RPMI8226 (cell line): ENCODE data around the gene UBXN7.
"Not testable (repeated sequence)": the region's sequence is repeated elsewhere in the genome, so short reads cannot be mapped to it uniquely, and the experiment has no call there.

Experiments
- DNase-seq: peaks from one replicate; pipeline ENCODE4 v3.0.0-alpha.2; 2015

Gene UBXN7

DNA sequence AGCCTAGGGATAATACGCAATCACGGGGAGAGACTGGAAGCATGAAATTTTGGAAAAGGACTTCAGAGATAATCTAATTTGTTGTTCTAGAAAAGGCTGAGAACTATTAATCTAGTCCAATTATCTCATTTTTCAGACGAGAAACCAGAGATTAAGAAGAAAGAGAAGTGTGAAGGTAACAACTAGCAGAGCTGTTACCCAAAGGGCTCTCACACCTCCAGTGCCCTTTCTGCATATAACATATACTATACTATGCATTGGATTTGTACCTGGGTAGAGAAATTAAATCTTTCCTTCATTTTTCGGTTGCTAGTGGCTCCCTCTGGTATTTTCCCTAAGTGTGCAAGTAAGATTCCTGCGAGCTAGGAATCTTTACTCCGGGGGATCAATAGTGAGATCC lies 80.7 kb downstream of the UBXN7 start:
- DNase-seq, result no peak

DNA sequence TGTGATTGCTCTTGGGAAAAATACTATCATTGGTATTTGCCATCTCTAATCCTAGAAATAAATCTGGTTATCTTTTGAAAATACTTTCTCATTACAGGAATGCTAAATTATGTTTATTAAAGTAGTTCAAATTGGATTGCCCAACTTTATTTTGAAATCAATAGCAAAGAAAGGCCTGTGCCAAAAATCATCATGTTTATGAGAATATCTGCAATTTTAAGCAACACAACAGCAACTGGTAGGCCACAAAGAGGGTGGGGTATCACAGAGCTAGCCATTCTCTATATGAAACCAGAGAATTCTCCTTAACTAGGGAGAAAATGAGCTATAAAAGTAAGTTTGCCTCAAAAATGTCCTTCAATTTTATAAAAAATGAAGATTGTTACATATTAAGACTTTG lies 82.2 kb downstream of the UBXN7 start:
- no peak for DNase-seq

DNA sequence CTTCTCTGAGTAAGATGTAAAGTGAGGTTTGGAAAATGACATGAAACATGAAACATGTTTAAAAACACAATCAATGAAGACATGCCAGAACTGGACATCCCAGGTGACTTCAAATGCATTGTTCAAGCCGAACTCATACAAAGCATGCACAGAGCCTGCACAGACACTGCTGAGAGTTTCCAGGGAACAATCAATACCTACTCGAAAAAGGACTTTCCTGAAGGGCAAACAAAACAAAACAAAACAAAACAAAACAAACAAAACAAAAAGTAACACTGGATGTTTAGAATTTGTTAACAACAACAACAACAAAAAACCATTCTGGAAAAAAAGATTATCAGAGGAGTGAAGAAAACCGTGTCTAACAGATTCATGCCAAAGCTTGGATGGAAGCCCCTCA lies 83.5 kb downstream of the UBXN7 start:
- no peak for DNase-seq

DNA sequence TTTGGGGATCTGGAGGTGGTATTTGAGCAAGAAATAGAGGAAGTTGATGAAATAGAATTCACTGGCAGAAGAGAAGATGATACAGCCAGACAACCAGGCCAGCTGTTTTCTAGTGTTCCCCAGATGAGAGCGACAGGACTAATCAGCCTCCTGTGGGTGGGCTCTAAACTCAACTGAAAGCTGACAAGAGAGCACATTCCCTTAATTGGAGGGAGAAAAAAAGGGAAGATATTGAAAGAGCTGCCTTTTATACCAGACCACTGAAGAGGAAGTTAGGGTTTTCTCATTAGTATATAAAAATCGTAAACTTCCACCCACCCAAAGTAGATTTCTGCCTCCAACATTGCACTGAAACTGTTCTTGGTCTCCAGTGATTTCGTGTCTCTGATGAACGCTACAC lies 87.6 kb downstream of the UBXN7 start:
- DNase-seq, result no peak

DNA sequence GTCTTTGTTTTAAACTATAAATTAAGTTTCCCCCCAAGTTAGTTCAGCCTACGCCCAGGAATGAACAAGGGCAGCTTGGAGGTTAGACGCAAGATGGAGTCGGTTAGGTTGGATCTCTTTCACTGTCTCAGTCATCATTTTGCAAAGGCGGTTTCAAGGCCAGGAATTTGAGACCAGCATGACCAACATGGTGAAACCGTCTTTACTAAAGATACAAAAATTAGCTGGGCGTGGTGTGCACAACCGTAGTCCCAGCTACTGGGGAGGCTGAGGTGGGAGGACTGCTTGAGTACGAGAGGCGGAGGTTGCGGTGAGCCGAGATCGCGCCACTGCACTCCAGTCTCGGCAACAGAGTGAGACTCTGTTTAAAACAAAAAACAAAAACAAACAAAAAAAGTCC lies 88.3 kb downstream of the UBXN7 start:
- not testable (repeated sequence) for DNase-seq

DNA sequence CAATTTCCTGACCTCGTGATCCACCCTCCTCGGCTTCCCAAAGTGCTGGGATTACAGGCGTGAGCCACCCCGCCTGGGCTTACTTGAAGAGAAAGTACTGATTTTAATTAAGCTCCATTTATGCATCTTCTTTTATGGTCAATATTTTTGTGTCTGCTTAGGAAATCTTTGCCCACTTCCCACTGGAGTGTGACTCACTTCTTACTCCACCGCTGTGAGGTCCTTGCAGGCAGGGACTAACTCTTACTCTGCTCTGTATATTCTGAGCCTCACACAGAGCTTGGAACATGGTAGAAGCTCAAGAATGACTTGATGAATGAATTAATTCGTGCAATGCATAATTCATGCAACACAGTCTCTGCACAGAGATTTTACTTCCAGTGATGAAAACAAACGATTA lies 91.1 kb downstream of the UBXN7 start:
- no peak for DNase-seq

DNA sequence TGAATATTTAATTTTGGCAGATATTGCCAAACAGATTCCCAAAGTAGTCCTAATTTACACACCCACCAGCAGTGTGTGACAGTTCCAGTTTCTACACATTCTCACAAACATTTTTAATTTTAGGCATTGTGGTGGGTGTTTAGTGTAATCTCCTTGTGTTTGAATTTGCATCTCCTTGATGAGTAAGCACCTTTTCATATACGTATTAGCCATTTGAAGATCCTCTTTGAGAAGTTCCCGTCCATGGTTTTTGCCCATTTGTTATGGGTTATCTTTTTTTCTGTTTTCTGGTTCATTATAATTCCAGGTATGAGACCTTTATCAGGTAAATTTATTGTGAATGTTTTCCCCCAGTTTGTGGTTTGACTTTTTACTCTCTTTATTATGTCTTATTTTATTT lies 91.8 kb downstream of the UBXN7 start:
- no peak for DNase-seq

DNA sequence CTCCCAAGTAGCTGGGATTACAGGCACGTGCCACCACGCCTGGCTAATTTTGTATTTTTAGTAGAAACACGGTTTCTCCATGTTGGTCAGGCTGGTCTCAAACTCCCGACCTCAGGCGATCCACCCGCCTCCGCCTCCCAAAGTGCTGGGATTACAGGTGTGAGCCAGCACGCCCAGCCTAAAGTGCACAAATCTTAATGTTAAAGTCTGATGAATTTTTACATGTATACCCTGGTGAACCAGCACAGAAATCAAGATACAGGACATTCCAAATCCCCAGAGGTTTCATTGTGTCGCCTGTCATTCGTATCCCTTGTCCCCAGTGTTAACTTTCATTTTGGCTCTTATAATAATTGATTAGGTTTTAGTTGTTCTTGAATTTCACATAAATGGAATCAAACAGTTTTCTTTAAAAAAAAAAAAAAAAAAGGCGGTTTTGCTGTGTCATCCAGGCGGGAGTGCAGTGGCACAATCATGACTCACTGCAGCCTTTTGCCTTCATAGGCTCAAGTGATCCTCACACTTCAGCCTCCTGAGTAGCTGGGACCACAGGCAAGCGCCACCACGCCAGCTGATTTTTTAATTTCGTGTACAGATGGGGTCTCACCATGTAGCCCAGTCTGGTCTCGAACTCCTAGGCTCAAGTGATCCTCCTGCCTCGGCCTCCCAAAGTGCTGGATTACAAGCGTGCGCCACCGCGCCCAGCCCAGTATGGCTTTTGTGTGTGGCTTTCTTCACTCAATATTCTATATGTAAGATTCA lies 92.6 kb downstream of the UBXN7 start:
- no peak for DNase-seq

DNA sequence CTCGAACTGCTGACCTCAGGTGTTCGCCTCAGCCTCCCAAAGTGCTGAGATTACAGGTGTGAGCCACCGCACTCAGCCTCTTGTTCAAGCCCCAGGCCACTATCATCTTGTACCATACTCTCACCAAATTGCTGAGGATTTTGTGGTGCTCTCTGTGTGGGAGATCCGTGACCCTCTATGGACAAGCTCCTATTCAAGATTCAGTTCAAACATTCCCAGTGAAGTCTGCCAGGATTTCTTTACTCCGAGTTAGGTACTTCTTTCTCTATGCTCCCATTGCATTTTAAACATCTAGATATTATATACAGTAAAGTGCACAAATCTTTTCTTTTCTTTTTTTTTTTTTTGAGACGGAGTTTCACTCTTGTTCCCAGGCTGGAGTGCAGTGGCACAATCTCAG lies 93.2 kb downstream of the UBXN7 start:
- no peak for DNase-seq

DNA sequence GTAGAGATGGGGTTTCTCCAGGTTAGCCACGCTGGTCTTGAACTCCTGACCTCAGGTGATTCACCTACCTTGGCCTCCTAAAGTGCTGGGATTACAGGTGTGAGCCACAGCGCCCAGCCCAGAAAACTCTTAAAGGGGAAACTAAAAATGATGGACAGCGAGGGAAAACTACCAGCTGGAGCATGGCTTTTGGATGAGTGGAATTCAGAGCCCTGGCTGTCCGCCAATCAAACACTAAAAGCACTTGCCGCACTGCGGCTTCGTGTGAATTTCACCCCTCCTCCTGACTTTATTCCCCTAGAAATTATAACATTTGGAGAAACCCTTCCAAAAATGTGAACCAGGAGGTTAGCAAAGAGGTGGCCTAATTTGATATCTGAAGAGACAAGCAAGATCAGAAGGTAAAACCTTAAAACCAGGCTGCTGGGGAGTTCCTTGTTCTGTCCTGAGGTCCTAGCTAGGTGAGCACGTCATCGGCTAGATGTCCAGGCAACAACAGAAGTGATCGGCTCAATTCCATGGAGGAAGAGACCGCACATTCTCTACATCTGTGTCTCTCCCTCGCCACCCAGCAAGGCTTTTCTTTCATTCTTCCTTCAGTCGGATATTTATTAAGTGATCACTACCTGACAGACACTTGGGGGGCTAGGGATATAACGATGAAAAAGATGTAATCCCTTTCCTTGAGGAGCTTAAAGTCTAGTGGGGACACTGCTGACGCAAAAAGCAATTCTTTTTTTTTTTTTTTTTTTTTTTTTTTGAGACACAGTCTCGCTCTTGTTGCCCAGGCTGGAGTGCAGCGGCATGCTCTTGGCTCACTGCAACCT lies 95.7 kb downstream of the UBXN7 start:
- no peak for DNase-seq

DNA sequence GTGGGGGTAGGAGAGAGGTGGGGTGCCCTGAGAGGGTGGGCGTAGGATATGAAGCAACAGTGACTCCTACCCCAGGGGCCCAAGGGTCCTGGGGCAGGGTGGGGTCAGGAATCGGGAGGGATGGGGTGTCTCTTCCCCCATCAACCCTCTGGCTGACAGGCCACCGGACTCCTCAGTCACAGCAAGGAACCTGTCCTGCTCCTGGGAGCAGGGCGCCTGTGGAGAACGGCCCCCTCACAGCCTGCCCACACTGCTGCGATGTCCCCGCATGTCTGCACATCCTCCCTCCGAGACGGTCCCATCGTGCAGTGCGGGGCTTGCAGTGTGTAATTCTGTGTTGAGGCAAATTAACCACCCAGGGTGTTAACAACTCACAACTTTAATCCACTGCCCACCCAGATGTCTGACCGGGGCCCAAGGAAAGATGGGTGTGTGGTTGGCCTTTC lies 96.7 kb downstream of the UBXN7 start:
- no peak for DNase-seq

DNA sequence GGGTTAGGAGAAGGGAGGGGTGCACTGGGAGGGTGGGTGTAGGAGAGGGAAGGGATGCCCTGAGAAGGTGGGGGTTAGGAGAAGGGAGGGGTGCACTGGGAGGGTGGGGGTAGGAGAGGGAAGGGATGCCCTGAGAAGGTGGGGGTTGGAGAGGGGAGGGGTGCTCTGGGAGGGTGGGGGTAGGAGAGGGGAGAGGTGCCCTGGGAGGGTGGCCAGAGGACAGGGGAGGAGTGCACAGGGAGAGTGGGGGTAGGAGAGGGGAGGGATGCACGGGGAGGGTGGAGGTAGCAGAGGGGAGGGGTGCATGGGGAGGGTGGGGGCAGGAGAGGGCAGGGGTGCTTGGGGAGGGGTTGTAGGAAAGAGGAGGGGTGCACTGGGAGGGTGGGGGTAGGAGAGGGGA lies 97.2 kb downstream of the UBXN7 start:
- no peak for DNase-seq

DNA sequence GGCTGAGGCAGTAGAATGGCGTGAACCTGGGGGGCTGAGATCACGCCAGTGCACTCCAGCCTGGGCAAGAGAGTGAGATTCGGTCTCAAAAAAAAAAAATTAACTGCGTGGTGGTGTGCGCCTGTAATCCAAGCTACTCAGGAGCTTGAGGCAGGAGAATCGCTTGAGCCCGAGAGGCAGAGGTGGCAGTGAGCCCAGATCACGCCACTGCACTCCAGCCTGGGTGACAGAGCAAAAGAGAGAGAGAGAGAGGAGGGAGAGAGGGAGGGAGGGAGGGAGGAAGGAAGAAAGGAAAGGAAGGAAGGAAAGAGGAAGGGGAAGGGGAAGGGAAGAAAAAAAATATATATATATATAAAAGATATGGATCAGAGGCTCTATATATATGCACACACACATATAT lies 100.1 kb downstream of the UBXN7 start:
- no peak for DNase-seq

DNA sequence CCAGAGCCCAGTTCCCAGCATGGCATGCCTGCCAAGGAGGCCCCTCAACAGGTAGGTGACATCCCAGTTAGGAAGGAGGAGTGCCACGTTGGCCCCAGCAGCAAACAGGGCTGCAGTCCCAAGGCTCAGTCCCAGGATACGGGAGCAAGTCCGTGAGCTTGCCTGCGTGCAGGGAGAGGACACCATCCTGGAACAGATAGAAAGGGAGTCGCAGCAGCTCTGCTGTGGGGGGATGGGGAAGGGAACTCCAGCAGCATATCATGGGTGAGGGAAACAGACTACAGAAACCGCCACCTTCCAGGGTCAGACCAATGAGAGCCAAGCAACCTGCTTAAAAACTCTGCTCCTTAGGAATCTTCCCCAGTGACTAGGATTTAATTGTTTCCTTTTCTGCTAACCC lies 104.8 kb downstream of the UBXN7 start:
- DNase-seq, result no peak

DNA sequence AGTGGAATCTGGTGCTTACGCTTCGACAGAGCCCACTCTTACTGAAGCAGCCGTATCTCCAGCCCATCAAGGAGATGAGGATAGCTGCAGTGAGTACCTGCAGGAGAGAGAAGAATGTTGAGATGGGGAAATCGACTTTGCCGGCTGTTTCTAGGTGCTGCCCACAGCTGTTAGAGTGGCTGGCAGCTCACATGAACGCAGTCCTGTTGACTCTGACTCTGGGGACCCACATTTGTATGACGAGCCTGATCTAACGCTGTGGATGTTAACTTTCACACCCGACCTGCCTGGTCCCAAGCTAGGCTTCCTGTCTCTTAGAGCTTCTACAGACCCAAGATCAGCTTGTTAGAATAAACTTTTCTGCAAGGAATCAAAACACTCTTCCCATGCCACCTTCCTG lies 105.3 kb downstream of the UBXN7 start:
- DNase-seq, result no peak

DNA sequence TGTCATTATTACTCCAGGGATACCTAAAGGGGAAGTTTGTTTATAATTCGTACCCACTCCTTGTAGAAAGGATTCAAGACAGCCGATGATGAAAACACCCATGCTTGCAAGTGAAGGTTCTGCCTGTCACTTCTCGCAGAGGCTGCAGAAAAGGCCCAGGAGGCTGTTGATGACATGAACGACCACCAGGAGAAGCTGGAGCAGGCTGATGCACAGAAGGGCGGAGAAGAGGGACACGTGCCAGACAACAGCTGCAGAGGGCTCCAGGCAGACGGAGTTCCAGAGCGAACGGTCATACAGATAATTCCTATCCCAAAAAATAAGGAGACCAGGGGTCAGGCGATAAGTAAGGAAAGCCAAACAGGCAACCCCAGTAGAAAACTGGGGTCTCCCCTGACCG lies 108.5 kb downstream of the UBXN7 start:
- peak; percentile 27 for DNase-seq

DNA sequence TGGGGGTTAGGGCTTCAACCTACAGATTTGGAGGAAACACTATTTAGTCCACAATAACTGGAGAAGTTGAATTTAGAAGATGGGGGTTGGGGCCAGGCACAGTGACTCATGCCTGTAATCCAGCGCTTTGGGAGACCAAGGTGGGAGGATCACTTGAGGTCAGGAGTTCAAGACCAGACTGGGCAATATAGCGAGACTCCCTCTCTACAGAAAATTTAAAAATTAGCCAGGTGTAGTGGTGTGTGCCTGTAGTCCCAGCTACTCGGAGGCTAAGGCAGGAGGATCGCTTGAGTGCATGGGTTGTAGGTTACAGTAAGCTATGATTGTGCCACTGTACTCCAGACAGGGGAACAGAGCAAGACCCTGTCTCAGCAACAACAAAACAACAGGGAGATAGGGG lies 109.2 kb downstream of the UBXN7 start:
- no peak for DNase-seq

DNA sequence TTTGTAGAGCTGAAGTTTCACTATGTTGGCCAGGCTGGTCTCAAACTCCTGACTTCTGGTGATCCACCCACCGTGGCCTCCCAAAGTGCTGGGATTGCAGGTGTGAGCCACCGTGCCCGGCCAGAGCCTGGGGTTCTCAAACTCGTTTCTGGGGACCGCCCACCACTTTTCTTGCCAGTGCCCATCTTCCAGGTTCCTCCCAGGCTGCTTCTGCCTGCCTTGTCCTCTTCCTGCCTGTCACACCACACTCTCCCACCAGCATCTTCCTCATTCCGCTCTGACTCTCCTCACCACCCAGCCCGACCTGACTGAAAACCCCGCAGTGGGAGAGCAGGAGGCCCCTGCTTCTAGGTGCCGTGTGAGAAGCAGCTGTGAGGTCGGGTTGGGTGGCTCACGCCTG lies 111.1 kb downstream of the UBXN7 start:
- no peak for DNase-seq

DNA sequence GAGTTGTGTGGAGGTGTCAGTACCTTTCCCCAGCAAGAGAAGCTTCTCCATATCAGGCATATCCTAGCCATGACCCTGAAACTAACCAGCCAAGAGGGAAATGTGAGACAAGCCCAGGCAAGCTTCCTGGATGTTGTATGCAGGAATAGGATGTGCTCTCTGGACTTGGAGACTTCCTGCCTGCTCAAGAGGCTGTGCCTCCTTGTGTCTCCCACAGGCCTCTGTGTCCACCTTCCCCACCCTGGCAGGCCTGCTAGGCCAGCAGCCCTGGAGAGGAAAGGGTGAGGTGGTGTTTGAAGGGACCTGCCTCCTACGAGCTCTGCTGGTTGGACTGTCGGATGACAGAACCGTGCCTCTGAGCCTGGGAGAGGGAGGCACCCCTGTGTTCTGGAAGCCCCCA lies 112.1 kb downstream of the UBXN7 start:
- no peak for DNase-seq

DNA sequence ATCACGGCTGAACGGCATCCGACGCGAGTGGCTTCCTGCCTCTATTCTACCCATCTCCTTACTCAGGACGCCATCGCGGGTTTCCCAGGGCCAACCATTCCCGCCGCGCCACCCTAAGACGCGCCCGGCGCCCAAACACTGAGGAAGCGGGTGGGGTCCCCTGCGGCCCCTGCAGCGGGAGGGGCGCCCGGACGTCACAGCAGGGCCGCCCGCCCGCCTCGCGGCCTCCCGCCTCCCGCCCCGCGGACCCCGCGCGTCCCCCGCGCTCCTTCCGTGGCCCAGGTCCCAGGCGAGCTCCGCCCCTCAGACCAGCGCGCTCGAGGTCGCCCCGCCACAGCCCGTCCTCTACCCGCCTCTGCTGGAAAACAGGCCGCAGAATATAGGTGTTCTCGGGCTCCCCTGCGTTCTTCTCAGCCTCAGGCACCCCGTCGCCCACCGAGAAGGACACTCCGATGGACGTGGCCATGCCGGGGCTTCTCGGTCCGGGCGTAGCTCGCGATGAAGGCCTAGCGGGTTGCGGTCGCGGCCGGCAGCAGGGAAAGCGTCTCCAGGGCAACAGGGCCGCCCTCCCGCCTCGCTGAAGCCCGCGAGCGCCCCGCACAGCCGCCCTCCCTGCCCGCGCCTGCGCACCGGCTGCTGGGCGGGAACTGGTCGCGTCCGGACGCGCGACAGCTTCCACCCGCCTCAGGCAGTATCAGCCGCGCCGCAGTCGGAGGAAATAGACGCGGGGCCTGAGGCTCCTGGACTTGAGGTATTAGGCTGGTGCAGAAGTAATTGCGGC lies 114.3 kb downstream of the UBXN7 start, which contains the start of gene DYNLT2B:
DYNLT2B (minus strand) TSS at position 554 of the 781 bp plus-strand sequence; CDS start at position 466, 88 bp downstream.
- peak; percentile 95 for DNase-seq

DNA sequence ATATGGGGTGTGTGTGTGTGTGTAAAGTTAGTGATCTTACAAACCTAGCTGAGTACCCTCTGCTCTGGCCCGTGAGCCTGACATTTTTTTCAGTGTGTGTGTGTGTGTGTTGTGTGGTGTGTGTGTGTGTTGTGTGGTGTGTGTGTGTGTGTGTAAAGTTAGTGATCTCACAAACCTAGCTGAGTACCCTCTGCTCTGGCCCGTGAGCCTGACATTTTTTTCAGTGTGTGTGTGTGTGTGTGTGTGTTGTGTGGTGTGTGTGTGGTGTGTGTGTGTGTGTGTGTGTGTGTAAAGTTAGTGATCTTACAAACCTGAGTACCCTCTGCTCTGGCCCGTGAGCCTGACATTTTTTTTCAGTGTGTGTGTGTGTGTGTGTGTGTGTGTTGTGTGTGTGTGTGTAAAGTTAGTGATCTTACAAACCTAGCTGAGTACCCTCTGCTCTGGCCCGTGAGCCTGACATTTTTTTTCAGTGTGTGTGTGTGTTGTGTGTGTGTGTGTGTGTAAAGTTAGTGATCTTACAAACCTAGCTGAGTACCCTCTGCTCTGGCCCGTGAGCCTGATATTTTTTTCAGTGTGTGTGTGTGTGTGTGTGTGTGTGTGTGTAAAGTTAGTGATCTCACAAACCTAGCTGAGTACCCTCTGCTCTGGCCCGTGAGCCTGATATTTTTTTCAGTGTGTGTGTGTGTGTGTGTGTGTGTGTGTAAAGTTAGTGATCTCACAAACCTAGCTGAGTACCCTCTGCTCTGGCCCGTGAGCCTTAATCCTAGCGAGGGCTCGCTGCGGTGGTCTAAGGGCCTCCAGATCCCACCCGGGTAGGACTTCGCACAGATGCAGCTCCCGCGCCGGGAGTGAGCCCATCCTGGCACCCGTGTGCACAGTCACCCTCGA lies 115.2 kb downstream of the UBXN7 start:
- DNase-seq, result not testable (repeated sequence)

DNA sequence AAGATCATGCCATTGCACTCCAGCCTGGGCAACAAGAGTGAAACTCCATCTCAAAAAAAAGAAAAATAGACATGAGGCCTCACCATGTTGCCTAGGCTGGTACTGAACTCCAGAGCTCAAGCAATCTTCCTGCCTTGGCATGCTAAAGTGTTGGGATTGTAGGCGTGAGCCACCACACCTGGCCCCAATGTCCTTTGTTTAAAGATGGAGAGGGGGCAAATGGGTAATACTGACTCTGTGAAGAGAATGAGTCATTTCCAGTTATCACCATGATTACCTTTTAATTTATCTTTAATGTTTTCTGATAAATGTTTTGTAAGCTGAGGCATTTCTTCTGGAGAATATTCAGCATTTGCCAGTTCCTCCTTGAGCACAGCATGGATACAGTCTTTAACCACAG lies 116.4 kb downstream of the UBXN7 start:
- no peak for DNase-seq
